Stimulated activated CD4-positive, alpha-beta T cell treated with anti-CD3 and anti-CD28 coated beads, TNF-alpha, amount 100 ng/mL, for 24 hours (primary cell): ENCODE data around the gene TMEM232.

ENCODE experiments used
- DNase-seq, 3 experiments: peaks; one replicate each; pipeline ENCODE4 v3.0.0-alpha.2; 2020; ENCODE audit warnings: low read depth in 3 of 3

The TMEM232 gene

DNA sequence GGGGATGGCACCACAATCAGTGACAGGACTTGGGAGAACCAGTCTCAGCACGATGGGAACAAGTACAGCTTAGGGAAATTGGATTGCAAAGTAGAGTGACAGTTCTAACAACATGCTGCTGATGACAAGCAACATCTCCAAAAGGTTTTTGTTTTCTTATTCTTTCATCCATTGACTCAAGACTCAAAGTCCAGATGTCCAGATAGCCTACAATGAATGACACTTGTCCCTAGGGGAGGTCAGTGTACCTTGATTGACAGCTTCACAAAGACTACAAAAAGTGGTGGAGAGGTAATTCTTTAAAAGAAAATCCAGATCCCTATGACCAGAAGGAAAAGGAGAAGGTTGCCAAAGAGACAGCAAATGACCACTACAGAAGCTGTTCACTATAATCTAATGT lies 323.9 kb downstream of the TMEM232 start:
- DNase-seq, result no peak

DNA sequence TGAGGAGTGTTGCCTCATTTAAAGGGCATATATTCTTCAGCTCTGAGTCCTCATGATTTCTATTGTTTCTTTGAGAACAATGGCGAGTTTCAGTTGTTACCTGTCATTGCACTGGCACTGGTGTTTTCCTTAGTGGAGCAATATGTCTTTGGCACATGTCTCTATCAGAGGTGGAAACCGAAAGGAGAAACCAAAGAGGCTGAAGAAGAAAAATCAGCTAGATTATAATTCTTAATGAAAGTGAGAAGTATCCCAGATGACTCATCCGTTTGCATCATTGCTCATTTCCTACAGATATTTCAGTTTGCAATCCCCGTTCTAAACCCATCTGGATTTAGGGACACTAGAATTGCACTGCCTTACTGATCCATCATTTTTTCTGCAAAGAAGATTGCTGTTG lies 324.6 kb downstream of the TMEM232 start:
- DNase-seq, result no peak

DNA sequence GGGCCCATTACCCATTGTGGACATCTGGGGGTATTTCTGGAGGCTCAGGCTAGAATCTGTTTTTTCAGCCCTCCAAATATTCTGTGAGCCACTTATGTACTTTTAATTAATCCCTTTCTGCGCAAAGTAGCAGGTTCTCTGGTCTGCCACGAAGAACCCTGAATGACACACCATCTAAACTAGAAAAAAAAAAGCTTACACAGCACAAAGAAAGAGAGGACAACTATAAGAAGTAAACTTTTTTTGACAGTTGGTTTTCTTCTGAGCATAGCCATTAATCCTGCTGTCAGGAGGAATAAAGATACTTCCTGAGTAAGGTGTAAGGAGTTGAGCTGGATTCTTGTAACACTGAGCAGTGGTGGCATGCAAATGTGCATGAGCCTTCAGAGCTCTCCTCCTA lies 327.5 kb downstream of the TMEM232 start:
- no peak for DNase-seq

- DNase-seq, result no peak
Measured at GRCh38 chr5:110397281-110397680, 329.2 kb downstream of the TMEM232 start.

DNA sequence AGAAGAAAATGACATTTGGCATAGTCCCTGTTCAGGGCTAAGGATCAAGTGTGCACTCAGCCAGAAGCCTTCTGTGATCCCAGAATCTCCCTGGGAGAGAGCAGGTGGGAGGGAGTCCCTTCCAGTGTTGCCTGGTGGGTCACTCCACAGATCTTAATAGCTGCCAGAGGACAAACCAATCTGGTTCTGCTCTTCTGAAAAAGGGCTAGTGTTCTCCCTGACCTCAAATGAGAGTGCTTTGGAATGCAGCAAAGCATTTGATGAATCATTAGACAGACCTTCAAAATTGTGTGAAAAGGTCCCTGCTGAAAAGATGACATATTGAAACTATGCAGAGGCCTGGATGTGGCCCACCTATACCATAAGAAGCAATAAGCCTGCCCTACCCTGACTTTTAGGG lies 339.7 kb downstream of the TMEM232 start:
- DNase-seq, result no peak

DNA sequence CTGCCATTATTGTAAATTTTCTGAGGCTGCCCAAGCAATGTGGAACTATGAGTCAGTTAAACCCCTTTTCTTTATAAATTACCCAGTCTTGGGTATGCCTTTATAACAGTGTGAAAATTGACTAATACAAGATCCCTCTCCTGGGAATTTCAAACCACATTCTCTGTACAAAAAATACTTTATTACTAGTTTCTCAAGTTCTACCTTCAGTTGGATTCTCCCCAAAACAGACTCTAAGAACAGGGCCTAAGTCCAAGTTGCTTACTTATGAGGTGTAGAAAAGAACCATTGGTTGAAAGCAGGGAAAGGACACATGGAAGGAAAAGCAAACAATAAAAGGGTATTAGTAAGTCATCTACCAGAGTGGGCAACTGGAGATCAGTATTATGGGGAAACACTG lies 343.2 kb downstream of the TMEM232 start:
- DNase-seq, result no peak

GRCh38 chr5:110377943-110378342 lies 348.5 kb downstream of the TMEM232 start:
- no peak for DNase-seq

GRCh38 chr5:110377361-110377760 lies 349.1 kb downstream of the TMEM232 start:
- DNase-seq, result no peak

DNA sequence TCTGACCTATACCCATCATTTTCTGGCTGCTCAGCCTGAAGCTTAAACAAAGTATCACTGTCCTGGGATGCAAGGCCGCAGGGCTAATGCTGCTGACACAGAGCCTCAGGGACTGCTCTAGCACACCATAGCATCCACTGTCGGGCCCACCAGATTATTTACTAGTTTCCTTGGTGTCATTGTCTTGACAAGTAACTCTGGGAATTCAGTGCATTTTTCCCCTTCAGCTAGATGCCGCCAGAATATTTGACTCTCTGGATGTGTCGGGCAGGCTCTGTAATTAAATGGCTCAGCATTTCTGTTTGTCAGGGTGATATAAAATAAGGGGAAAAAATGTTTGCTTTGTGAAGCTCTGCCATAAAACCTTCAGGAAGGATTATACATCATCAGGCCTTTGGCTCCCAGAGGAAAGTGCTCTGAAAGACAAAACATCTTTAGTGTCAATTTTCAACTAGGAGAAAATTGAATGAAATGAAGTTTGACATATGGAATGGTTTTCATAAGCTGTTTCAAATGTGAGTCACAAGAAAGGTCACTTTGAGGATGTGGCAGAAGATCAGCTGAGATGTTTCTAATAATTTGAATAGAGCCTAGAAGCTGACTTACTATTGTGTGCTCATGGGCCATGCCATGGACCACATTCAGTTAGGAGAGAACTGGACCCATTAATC lies 350.1 kb downstream of the TMEM232 start:
- no peak for DNase-seq

DNA sequence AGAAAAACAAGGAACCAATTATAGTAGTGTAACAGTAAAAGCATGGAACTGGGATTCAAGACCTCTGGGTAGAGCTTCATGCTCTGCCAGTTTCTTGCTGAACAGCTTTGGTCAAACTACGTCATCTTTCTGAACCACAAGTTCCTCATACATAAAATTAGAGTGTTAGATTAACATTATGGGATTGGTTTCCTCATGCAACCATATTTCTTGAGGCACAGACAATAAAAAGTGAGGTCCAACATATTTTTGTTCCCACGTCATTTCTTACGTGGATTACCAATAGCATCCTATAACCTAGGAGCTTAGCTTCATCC lies 354.8 kb downstream of the TMEM232 start:
- DNase-seq, result no peak

- DNase-seq, result no peak
Measured at GRCh38 chr5:110371011-110371724, 355.3 kb downstream of the TMEM232 start.
